SU-DHL-6 (cell line): ENCODE results near the gene PEX26.

Source experiments
- EZH2phosphoT487 ChIP-seq: fragments of 200-600 bp; sonication (generic), shearing (Covaris generic); conservative IDR thresholded peaks from 2 replicates; pipeline ENCODE4 v1.6.1; 2018; ENCODE audit warnings: mild to moderate bottlenecking, antibody characterized with exemption, low read length, moderate library complexity, mixed read lengths
- TF ChIP-seq, protein P1 (sequence below): fragments of 200-600 bp; sonication (generic); IDR thresholded peaks from one replicate; pipeline ENCODE4 v1.5.1; 2017; ENCODE audit warnings: antibody characterized with exemption, mild to moderate bottlenecking, low read length, moderate library complexity; ENCODE audit not compliant: insufficient read depth, poor library complexity, severe bottlenecking

DNA sequence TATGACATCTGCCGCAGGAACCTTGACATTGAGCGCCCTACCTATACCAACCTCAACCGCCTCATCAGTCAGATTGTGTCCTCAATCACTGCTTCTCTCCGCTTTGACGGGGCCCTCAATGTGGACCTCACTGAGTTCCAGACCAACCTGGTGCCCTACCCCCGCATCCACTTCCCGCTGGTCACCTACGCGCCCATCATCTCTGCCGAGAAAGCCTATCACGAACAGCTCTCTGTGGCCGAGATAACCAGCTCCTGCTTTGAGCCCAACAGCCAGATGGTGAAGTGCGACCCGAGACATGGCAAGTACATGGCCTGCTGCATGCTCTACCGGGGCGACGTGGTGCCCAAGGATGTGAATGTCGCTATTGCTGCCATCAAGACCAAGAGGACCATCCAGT lies 48.8 kb downstream of the PEX26 start:
- TF ChIP-seq, protein P1, sequence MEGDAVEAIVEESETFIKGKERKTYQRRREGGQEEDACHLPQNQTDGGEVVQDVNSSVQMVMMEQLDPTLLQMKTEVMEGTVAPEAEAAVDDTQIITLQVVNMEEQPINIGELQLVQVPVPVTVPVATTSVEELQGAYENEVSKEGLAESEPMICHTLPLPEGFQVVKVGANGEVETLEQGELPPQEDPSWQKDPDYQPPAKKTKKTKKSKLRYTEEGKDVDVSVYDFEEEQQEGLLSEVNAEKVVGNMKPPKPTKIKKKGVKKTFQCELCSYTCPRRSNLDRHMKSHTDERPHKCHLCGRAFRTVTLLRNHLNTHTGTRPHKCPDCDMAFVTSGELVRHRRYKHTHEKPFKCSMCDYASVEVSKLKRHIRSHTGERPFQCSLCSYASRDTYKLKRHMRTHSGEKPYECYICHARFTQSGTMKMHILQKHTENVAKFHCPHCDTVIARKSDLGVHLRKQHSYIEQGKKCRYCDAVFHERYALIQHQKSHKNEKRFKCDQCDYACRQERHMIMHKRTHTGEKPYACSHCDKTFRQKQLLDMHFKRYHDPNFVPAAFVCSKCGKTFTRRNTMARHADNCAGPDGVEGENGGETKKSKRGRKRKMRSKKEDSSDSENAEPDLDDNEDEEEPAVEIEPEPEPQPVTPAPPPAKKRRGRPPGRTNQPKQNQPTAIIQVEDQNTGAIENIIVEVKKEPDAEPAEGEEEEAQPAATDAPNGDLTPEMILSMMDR, result no peak
- no peak for TF ChIP-seq EZH2phosphoT487
